NB4 (cell line): ENCODE results near the gene MROH2A.
A peak's percentile ranks its signal among the peaks of the same experiment; 100 is the strongest.

Source experiments
- DNase-seq: peaks from one replicate; pipeline ENCODE4 v3.0.0; 2010; ENCODE audit warnings: low read depth
- H3K4me3 ChIP-seq: one replicate; pipeline ENCODE4 v1.5.1; 2011; ENCODE audit warnings: mild to moderate bottlenecking, low read depth, low read length, moderate library complexity
- CTCF ChIP-seq: IDR thresholded peaks from one replicate; pipeline ENCODE4 v1.5.1; 2012; ENCODE audit warnings: low read depth, low read length
- MAX ChIP-seq: IDR thresholded peaks from 2 replicates; pipeline ENCODE4 v1.6.1; 2011; ENCODE audit warnings: low read depth, low read length
- MYC ChIP-seq: IDR thresholded peaks from 2 replicates; pipeline ENCODE4 v1.6.1; 2011; ENCODE audit warnings: low read depth, low read length
- POLR2A ChIP-seq: IDR thresholded peaks from 2 replicates; pipeline ENCODE4 v1.6.1; 2011; ENCODE audit warnings: mild to moderate bottlenecking; ENCODE audit not compliant: insufficient read length; ENCODE audit errors: extremely low read depth

Gene MROH2A

GRCh38 chr2:233764264-233764663 is 13.9 kb upstream of the MROH2A start:
- peak; percentile 27 for DNase-seq
- TF ChIP-seq MAX (no peak), CTCF (no peak), MYC (no peak), POLR2A (no peak)

GRCh38 chr2:233764761-233765160 is 13.4 kb upstream of the MROH2A start:
- H3K4me3 ChIP-seq = no peak overlapping the region
- no peak for TF ChIP-seq POLR2A
- TF ChIP-seq CTCF = no peak
- no peak for TF ChIP-seq MYC
- TF ChIP-seq MAX = no peak
- no peak for DNase-seq

More at GRCh38 chr2:233764264-233764663, 13.9 kb upstream of the MROH2A start:
- no peak overlapping the region for H3K4me3 ChIP-seq

GRCh38 chr2:233766416-233766815 is 11.7 kb upstream of the MROH2A start:
- no peak overlapping the region for H3K4me3 ChIP-seq
- DNase-seq = no peak
- TF ChIP-seq POLR2A = no peak

- TF ChIP-seq POLR2A = no peak
- no peak for TF ChIP-seq CTCF
- TF ChIP-seq MYC = no peak
- no peak for TF ChIP-seq MAX
- no peak for DNase-seq
- H3K4me3 ChIP-seq = no peak overlapping the region
Observed at GRCh38 chr2:233768076-233768475, 10.1 kb upstream of the MROH2A start.

- no peak for TF ChIP-seq MAX
- no peak for DNase-seq
- H3K4me3 ChIP-seq = no peak overlapping the region
Observed at GRCh38 chr2:233769260-233769659, 8.9 kb upstream of the MROH2A start.

- DNase-seq = no peak
- TF ChIP-seq POLR2A = no peak
- TF ChIP-seq MAX = no peak
- TF ChIP-seq CTCF = no peak
- TF ChIP-seq MYC = no peak
- H3K4me3 ChIP-seq = no peak overlapping the region
Observed at GRCh38 chr2:233772153-233772552, 6.0 kb upstream of the MROH2A start.

GRCh38 chr2:233772583-233772982 is 5.5 kb upstream of the MROH2A start:
- TF ChIP-seq CTCF (no peak), POLR2A (no peak), MYC (no peak), MAX (no peak)
- DNase-seq = no peak
- H3K4me3 ChIP-seq = no peak overlapping the region
